Measurements from ENCODE around the gene DNAH14. TPM values are rescaled to one million over a fixed set of nuclear protein-coding genes. Genes with fewer than 3 reads are reported as not detected.

DNAH14 gene
- total and polyA plus RNA-seq, 2 donors (not counting 3 experiments of a cell fraction or from before 2014, with no cell fraction given), result 1.5 to 7.1 TPM

- peaks cover 2 to 4% of the 10 kb centered on the region in 2 experiments for H3K27me3 ChIP-seq (ENCODE audit: control insufficient read depth in 2 of 2, insufficient read depth in 2 of 2, low read length in 2 of 2)
- H3K27ac ChIP-seq (ENCODE audit: insufficient read depth, low read depth, low read length), result no peak overlapping the region
- H3K9me3 ChIP-seq (replicated peaks; ENCODE audit: control insufficient read depth, insufficient read depth, low read length), result no peaks in the 10 kb centered on the region
- FAIRE-seq (no peak), DNase-seq (ENCODE audit: low read depth, low spot score) (no peak)
- no TSS peak for BruUV-seq (replicated peaks)
- dilution Hi-C loops (cut with MboI; ENCODE audit: extremely low pct_ligation_motif_present, low sequenced_read_pairs), result no loop called here
- H4K20me1 ChIP-seq (replicated peaks; ENCODE audit: control insufficient read depth, extremely low read depth, insufficient read depth, low read length), result no peaks in the 10 kb centered on the region
- TF ChIP-seq JUN (IDR thresholded peaks at IDR 0.05; ENCODE audit: borderline replicate concordance, insufficient read depth, insufficient read length, low read depth) (no peak), CTCF (IDR thresholded peaks at IDR 0.05; ENCODE audit: extremely low read depth in 1 of 2, insufficient read depth in 1 of 2, low read depth in 1 of 2, low read length in 2 of 2) (no peak), FOS (IDR thresholded peaks at IDR 0.05; ENCODE audit: borderline replicate concordance, insufficient read depth, low read length) (no peak), MAX (IDR thresholded peaks at IDR 0.05; ENCODE audit: insufficient read depth, insufficient read length) (no peak), POLR2AphosphoS5 (IDR thresholded peaks at IDR 0.05; ENCODE audit: insufficient read depth, low read depth, low read length) (no peak), EZH2 (IDR thresholded peaks at IDR 0.05; ENCODE audit: borderline replicate concordance, low read depth, low read length, severe bottlenecking) (no peak), GATA2 (IDR thresholded peaks at IDR 0.05; ENCODE audit: insufficient read depth, insufficient read length, low read depth, low read length) (no peak), MYC (IDR thresholded peaks at IDR 0.05; ENCODE audit: low read depth, low read length) (no peak), POLR2A (IDR thresholded peaks at IDR 0.05; ENCODE audit: low read depth, low read length) (no peak)
- intact Hi-C loops (cut with micrococcal nuclease), result no loop called here
- ChIA-PET POLR2A (no interaction called here), CTCF (interaction anchor here (1.1 kb wide), 1 partner anchor 43 kb away, joined by 4 read pairs; no protein-coding TSS in a partner anchor)
- H3K79me2 ChIP-seq (ENCODE audit: control insufficient read depth, insufficient read depth, low read length), result no peaks in the 10 kb centered on the region
- no peaks in the 10 kb centered on the region for H3K4me1 ChIP-seq (ENCODE audit: control insufficient read depth, extremely low read depth, insufficient read depth, low read length)
- no peaks in the 10 kb centered on the region for H3K9me1 ChIP-seq (replicated peaks; ENCODE audit: control insufficient read depth, extremely low read depth, insufficient read depth, low read length)
- no peak overlapping the region for H3K9ac ChIP-seq (replicated peaks; ENCODE audit: extremely low read depth, insufficient read depth, low read length)
- no peak overlapping the region for H2AFZ ChIP-seq (ENCODE audit: low read depth, low read length)
- no peak overlapping the region for H3K4me3 ChIP-seq (replicated peaks in 1 of 3; ENCODE audit: insufficient read depth in 1 of 3, low read depth in 1 of 3, low read length in 3 of 3)
- H3K4me2 ChIP-seq (ENCODE audit: insufficient read depth, low read length), result no peak overlapping the region
- H3K36me3 ChIP-seq (ENCODE audit: control insufficient read depth in 2 of 2, extremely low read depth in 1 of 2, insufficient read depth in 2 of 2, low read length in 2 of 2), result no peaks in the 10 kb centered on the region
These were observed 431.7 kb downstream of the DNAH14 start for GRCh38 chr1:225361176-225361575.

All from endothelial cell of umbilical vein (primary cell).